Measurements from ENCODE around the gene MAPK11. TPM values are rescaled to one million over a fixed set of nuclear protein-coding genes. Genes with fewer than 3 reads are reported as not detected.

The MAPK11 gene
- total RNA-seq, 1 experiment from 2014 or later = 5.5 TPM

- Histone ChIP-seq H3K4me2 (no peak overlapping the region), H3K79me2 (ENCODE audit: low read depth) (peaks cover 44% of the 10 kb centered on the region), H3K27ac (no peak overlapping the region), H3K27me3 (ENCODE audit: insufficient read depth, low read depth) (no peaks in the 10 kb centered on the region), H4K20me1 (ENCODE audit: insufficient read depth) (peaks cover 51% of the 10 kb centered on the region), H3K4me3 (no peak overlapping the region), H3K9me3 (ENCODE audit: insufficient read depth, low read depth) (no peaks in the 10 kb centered on the region), H3K36me3 (ENCODE audit: low read depth) (peaks cover 50% of the 10 kb centered on the region), H3F3A (ENCODE audit: insufficient read depth, low read depth) (peaks cover 39% of the 10 kb centered on the region), H3K9me2 (ENCODE audit: insufficient read depth) (no peaks in the 10 kb centered on the region), H2AFZ (no peak overlapping the region), H3K4me1 (replicated peaks; ENCODE audit: insufficient read depth) (peaks cover 23% of the 10 kb centered on the region)
- TF ChIP-seq EZH2 (IDR thresholded peaks at IDR 0.05; ENCODE audit: low read depth) (no peak), CTCF (conservative IDR thresholded peaks at IDR 0.05) (no peak)
- ChIA-PET CTCF (no interaction called here), POLR2A (ENCODE audit: unreplicated experiment) (no interaction called here)
- intact Hi-C loops (cut with micrococcal nuclease; ENCODE audit: unreplicated experiment) = no loop called here
- no TSS peak for BruUV-seq (replicated peaks)
- DNase-seq = no peak
These were observed 16.6 kb upstream of the MAPK11 start for GRCh38 chr22:50286701-50287318.

- ChIA-PET CTCF (no interaction called here), POLR2A (ENCODE audit: unreplicated experiment) (no interaction called here)
- Histone ChIP-seq H3F3A (ENCODE audit: insufficient read depth, low read depth) (peaks cover 45% of the 10 kb centered on the region), H3K27ac (no peak overlapping the region), H3K4me1 (replicated peaks; ENCODE audit: insufficient read depth) (peaks cover 28% of the 10 kb centered on the region), H3K79me2 (ENCODE audit: low read depth) (peaks cover 44% of the 10 kb centered on the region), H3K9me3 (ENCODE audit: insufficient read depth, low read depth) (no peaks in the 10 kb centered on the region), H3K4me3 (no peak overlapping the region), H4K20me1 (ENCODE audit: insufficient read depth) (peaks cover 46% of the 10 kb centered on the region), H3K27me3 (ENCODE audit: insufficient read depth, low read depth) (no peaks in the 10 kb centered on the region), H3K9me2 (ENCODE audit: insufficient read depth) (no peaks in the 10 kb centered on the region), H2AFZ (no peak overlapping the region), H3K36me3 (ENCODE audit: low read depth) (peaks cover 50% of the 10 kb centered on the region), H3K4me2 (no peak overlapping the region)
- BruUV-seq (replicated peaks) = no TSS peak
- no peak for DNase-seq
- TF ChIP-seq CTCF (conservative IDR thresholded peaks at IDR 0.05) = no peak
- no peak for TF ChIP-seq EZH2 (IDR thresholded peaks at IDR 0.05; ENCODE audit: low read depth)
- intact Hi-C loops (cut with micrococcal nuclease; ENCODE audit: unreplicated experiment) = no loop called here
These were observed 16.1 kb upstream of the MAPK11 start for GRCh38 chr22:50286275-50286674.

GRCh38 chr22:50285568-50286229 lies 15.5 kb upstream of the MAPK11 start:
- H3K4me2 ChIP-seq = no peak overlapping the region
- H3K4me3 ChIP-seq = no peak overlapping the region
- H3F3A ChIP-seq (ENCODE audit: insufficient read depth, low read depth) = peaks cover 47% of the 10 kb centered on the region
- no peaks in the 10 kb centered on the region for H3K9me3 ChIP-seq (ENCODE audit: insufficient read depth, low read depth)
- peaks cover 33% of the 10 kb centered on the region for H3K4me1 ChIP-seq (replicated peaks; ENCODE audit: insufficient read depth)
- no peak overlapping the region for H2AFZ ChIP-seq
- H3K79me2 ChIP-seq (ENCODE audit: low read depth) = peaks cover 44% of the 10 kb centered on the region
- no peaks in the 10 kb centered on the region for H3K27me3 ChIP-seq (ENCODE audit: insufficient read depth, low read depth)
- TF ChIP-seq EZH2 (IDR thresholded peaks at IDR 0.05; ENCODE audit: low read depth) (no peak), CTCF (conservative IDR thresholded peaks at IDR 0.05) (no peak)
- no TSS peak for BruUV-seq (replicated peaks)
- H4K20me1 ChIP-seq (ENCODE audit: insufficient read depth) = peaks cover 40% of the 10 kb centered on the region
- H3K36me3 ChIP-seq (ENCODE audit: low read depth) = peaks cover 52% of the 10 kb centered on the region
- POLR2A ChIA-PET (ENCODE audit: unreplicated experiment) = no interaction called here
- no peaks in the 10 kb centered on the region for H3K9me2 ChIP-seq (ENCODE audit: insufficient read depth)
- DNase-seq = no peak
- no peak overlapping the region for H3K27ac ChIP-seq
- CTCF ChIA-PET = no interaction called here
- intact Hi-C loops (cut with micrococcal nuclease; ENCODE audit: unreplicated experiment) = no loop called here

Data from PC-9 (cell line).